GM19452 (cell line): ENCODE data around the gene FSTL4.

ENCODE experiments used
- ATAC-seq: cut with Tn5 transposase; IDR thresholded peaks from one replicate; pipeline ENCODE4 v1.9.1; 2021; ENCODE audit not compliant: unreplicated experiment

The FSTL4 gene

DNA sequence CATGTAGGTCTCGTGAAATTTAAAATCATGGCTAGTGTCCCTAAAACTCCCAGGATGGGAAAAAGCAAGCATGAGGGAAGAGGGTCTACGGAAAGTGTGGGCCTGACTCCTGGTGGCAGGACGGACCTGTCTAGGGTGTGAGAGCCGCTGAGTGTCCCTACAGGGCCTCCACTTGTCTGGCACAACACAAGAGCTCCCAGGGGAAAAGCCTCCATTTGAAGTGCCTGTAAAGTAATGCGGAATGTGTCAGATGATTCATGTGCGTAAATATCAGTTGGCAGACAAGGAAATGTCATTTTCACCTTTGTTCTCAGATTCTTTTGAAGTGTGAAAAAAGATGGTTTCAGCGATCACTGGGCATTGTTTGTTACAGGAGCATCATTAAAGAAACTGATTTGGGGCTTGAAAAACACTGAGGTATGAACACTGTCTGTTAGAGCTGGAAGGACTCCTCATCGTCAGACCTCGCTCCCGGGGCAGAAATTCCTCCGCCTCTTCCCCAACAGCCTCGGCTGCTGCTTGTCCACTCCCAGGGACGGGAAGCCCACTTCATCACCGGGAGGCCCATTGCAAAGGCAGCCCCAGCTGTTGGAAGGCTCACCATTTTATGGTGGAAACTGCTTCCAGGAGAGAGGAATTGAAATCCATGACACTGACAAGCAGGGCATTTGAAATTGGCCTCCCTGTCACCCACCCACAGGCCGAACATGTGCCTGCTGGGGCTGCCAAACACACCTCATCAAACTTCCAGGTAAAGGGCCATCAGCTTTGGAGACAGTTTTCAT lies 240.8 kb downstream of the FSTL4 start:
- no peak for ATAC-seq

DNA sequence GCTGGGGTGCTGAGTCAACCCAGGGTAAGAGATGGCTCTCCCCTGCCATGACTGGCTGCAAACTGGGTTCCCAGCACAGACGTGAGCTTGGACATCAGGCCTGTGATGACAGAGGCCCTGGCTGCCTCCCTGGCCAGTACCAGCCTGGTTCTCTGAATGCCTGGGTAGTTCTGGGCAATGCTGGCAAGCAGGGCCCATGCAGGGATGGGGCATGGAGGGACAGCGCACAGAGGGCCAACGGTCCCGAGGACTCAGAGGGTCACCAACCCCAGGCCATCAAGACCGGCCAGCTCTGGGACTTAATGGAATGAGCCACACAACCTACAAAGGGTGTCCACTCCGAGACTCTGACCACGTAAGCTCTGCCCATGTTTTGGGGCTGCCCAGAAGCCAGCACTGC lies 241.4 kb downstream of the FSTL4 start:
- ATAC-seq, result no peak

DNA sequence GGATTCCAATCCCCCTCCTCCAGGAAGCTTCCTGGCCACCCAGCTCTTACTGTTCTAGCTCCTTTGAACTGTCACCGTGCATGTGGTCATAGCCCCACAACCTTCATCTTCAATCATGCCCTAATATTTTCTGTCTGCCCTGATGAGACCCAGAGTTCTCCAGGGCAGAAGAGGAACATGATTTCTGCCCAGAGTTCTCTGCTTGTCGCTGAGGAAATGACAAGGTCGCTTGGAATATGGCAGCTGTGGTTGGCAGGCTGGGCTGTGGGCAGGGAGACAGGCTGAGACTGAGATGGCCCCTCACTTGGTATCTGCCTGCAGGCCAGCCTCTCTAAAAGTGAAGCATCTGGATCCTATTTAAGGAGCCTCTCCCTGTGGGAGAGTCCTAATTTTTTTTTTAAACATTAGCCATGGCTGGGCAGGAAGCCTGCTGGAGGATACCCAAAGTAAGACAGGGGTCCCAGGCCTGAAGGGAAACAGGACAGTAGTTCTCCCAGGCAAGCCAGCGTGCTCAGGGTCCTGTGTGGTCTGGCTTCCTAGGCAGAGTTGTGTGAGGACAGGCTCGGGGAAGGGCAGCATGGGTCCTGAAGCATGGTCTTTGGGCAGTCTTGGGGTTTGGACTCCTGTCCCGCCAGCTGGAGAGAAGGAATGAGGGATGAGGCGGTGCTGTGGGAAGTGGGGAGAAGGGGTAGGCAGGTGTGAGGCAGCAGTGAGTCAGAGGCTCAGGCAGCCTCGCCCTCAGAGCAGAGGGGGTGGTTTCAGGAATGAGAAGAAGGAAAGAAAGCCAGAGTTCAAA lies 242.1 kb downstream of the FSTL4 start:
- ATAC-seq, result no peak

DNA sequence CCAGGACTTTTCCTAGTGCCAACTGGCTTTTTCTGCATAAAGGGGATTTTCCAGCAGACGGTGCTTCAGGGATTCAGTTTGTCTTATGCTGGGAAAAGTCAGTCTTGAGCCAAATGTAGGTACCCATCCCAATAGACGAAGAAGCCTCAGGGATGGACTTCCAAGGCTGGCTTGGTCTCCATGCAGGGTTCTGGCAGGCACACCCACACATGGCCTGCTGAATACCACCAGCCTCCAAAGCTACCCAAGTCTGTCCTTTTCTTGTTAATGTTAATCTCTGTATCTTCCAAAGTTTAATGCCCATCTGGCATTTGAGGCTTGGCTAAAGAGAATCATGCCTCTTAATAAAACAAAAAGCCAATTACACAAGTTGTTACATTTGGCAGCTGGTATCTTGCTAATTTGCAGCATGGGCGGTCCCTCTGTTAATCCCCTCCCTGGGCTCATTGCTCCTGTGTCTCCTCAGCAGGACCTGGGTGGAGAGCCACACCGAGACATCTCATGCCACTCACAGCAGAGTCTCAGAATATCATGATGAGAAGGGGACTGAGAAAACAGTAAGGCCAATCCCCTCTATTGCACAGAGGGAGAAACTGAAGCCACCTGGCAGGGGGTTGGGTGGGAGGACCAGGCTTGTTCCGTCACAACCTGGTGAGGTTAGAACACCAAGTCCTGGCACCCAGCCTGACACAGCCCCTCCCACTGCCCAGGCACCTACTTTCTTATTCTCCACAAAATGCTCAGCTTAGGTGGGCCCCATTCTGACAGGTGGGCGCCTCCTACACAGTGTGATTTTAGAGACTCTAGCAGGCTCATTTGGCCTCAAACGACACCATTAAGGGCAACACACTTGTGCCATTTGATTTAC lies 243.2 kb downstream of the FSTL4 start:
- no peak for ATAC-seq

DNA sequence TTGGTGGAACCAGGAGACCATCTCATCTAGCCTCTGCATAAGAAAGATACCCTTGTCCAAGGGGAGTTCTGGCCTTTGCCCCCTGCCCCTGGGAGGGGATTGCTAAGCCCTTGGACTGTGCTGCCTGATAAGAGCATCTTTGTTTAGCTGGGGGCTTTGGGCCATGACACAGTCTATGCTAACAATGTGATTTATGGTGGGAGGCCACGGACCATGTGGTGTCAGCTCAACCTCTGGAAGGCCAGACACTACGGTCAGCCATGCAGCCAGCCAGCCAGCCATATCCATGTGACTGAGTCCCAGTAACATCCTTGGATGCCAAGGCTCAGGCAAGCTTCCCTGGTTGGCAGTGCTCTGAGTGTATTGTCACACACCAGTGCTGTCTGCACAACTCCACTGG lies 244.4 kb downstream of the FSTL4 start:
- no peak for ATAC-seq

DNA sequence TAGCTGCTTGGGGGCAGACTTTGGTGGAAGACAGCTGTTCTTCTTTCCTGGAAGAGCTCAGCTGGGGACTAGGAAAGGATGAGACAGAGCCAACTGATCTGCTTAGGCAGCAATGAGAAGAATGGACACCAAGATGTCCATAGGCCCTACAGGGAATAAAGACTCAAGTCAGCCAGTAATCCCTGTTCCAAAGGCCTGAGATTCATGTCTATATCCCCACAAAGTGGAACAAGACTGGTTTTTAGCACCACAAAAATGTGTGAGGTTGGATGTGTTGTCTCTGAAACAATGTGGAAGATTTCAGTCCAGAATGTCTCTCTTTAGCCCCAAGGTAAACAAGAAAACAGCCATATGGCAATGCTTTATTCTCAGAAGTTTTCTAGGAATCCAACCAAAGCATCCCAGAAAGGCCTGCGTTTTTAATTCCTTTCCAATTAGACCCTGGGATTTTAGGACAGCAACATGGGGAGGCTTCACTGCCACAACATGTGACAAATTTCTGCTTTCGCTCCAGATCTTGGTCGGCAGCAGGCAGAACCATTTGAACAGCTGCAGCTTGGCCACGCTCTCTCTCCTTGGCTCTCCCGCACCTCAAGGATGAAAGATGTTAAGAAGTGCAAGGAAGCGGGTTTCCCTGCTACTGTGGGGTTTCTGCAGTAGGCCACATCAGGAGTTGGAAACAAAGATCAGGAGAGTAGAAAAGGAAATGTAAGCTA lies 245.1 kb downstream of the FSTL4 start:
- ATAC-seq, result no peak

DNA sequence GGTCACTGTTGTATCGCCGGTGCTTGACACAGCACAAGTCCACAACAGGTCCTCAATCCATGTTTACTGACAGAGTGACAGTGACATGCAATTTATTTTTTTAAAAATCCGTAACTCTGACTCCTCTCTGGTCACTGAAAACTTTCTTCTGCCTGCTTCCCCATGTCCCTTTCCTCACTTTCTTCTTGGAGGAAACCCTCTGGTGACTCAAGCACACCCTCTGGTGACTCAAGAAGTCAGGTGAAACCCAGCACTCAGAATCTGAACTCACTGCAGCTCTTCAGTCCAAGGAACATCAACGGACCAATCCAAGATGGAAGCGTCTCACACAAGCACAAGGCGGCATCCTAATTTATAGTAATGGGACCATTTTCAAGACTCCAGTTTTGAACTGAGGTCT lies 245.9 kb downstream of the FSTL4 start:
- no peak for ATAC-seq

DNA sequence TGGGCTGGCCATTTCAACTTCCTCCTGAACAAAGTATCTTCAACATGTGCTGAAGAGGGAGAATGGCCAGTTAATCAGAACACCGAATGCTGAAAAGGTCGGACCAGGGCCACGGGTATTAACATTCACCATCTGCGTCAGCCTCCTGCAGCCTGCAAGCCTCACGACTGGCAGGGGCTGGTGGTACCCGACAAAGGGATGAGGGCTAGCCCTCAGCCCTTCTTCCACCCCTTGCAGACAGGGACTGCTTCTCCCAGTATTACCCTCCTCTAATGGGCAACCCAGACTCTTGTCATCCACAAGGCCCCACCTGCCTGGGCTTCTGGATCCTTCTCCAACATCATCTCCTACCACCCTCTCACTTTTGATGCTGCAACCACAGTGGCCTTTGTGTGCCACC lies 246.6 kb downstream of the FSTL4 start:
- no peak for ATAC-seq

DNA sequence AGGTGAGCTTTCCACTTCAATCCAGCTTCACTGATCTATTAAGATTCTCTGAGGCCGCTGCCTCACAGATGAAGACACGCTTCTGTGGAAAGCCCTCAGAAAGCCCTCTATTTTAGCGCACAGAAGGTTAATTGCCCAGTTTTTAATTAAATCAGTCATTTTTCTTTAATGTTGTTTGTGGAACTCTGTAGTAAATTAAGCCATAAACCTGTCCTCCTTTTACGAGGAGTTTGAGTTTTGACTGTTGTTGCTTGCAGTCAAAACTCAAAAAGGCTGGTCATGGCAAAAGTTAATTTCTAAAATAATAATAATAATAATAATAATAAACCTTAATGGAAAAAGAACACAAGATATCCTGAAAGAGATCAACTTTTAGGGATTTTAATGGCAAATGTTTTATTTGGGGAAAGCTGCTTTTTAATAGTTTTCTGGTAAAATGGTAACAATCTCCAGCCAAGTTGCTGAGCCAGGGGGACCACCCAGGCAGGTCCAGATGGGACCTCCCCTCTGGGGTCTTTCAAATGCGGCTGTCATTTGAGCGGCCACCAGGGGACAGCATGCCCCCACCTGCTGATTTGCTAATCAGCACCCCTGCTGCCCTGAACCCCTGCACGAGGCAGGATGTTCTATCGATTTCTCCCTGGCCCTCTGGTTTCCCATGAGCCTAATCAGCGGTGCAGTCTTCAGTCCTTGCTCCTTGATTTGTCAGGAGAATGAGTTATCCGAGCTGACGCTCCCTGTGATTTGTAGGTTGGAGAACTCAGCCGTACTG lies 247.2 kb downstream of the FSTL4 start:
- ATAC-seq, result no peak

DNA sequence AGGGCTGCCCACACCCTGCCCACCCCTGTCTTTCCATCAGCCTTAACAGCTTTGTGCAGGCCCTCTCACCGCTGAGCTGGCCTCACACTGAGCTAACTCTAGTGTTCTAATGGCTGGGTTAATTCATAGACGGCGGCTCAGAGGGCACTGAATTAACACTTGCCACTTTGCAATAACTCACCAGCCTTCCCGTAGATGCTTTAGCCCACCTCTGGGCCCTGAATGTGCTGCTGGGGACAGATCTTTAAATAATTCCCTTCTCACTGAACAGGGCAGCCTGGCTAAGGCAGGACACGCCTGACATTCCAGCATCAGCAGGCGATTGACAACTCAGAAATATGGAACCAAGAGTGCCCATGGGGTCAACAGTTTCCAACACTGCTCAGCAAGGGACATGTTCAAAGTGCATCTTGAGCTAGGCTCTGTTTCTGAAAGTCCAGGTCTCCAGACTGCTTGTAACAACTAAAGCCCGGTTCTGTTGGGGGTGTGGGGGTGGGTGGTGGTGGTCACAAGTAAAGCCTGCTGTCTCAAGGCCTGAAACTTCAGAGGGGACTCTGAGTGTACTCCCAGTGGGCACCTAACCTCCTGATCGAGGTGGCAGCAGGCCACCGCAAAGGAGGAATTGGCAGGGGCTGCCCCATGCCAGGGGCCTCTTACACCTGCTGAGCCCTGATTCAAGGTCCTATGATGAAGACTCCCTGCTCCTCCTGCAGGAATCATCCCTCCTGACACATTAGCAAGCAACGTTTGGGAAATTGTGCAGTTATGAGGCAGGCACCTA lies 248.3 kb downstream of the FSTL4 start:
- no peak for ATAC-seq

DNA sequence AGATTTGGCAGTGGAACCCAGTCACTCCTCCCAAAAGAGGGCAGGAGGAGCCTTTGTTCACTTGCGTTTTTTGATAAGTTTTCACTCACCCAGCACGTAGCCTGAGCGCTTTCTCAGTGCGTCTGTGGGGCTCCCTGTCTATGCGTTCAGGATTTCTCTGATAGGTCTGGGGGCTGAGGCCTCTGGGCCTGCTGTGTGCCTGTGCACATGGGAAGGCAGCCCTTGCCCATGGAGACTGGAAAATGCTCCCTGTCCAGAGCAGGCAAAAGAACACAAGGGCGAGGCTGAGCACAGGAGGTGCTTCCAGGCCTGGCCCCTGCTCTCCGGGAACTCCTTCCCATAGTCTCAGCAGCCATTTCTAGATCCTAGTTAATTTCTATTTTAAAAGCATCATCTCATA lies 249.9 kb downstream of the FSTL4 start:
- no peak for ATAC-seq

DNA sequence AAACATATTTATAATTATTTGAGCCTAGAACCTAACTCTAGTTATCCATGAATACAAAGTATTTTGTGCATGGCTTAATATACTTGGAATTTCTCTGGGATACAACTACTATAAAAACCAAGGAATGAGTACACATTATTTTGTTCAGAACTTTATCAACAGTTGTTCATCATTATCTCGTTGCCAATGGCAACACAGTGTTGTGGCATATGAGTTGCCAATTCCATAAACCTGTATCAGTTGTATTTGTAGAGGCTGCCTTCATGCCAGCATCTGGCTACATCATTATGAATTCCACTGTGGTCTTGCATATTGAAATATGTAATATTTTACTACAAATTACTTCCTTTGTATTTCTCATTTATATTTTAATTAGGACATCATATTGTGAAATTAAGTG lies 250.4 kb downstream of the FSTL4 start:
- no peak for ATAC-seq

DNA sequence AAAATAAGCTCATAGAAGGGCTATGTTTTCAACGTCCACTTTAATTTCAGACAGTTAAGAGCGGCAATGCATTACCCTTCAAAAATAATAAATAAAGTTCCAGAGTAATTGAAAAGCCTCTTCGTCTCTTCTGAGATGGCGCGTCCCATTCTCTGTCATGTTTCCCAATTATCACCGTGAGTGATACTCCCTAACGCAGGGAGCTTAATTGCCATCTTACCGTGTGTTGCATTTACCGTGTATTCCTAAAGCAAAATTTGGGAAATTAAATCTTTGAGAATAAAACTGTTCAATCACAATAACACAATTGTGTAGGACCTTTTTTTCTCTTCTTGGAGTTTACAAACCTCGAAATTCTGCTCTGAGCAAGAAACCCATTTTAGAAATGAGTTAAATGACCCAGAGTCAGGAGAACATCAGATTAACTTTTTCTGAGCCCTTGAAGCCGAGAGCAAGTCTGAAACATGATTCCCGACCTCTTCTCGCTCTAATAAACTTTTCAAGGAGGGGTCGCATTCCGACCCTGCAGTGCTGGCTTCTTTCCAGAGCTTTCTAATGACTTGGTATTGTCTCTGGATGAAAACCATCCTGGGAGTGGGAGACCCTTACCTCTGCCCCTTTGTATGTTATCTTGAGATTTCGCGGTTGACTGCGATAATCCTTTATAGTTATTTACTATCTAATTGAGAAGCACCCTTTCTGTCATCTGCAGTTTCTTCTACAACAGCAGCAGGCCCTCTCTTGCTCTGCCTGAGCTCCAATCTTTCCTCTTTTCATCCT lies 251.5 kb downstream of the FSTL4 start:
- no peak for ATAC-seq

DNA sequence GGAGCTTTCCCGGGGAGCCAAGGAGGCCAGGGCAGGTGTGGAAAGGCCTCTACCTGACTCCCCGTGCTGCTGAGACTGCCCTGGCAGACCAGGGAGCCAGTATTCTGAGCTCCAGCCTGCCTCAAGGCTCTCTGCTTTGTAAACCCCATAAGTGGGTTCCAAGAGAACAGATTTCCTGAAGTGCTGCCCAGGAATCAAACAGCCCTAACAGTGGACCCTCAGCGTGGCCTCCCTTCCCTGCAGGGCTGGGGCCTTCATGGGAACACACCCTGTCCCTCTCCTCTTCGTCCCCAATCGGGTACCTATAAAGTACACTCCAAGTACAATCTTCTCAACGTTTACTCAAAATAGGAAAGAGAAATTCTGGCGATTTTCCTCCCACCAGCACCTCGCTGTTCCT lies 252.5 kb downstream of the FSTL4 start:
- no peak for ATAC-seq

DNA sequence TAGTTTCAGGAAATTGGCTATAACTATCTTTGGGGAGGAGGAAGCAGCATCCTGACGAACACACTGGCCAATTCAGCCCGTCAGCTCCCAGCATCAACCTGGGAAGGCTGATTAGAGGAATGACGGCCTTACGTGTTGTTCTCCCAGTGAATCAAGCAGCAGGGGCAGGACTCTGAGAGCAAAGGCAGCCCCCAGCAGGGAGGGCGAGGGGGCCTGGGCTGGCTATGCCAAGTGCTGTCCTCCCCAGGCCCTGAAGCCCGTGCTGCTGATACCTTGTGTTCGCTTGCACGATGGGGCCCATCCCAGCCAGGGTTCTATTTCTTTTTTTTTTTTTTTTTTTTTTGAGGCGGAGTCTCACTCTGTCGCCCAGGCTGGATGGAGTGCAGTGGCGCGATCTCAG lies 254.1 kb downstream of the FSTL4 start:
- no peak for ATAC-seq

DNA sequence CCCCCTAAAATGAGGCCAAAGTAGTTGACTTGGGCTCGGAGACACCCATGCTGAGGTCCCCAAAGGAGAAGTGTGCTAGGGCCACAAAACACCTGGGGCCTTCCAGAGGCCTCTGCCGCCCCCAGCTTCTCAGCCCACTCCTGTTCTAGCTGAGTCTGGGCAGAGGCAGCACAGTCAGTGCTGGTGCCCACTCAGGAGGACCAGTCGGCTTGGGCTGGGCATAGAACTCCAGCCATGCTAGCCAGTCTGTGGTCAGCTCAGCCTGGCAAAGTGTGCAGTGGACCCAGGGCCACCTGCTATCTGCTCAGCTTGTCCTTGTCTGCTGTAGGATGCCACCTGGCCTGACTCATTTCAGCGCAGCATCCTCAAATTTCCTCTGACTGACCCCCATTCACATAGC lies 254.6 kb downstream of the FSTL4 start:
- no peak for ATAC-seq

DNA sequence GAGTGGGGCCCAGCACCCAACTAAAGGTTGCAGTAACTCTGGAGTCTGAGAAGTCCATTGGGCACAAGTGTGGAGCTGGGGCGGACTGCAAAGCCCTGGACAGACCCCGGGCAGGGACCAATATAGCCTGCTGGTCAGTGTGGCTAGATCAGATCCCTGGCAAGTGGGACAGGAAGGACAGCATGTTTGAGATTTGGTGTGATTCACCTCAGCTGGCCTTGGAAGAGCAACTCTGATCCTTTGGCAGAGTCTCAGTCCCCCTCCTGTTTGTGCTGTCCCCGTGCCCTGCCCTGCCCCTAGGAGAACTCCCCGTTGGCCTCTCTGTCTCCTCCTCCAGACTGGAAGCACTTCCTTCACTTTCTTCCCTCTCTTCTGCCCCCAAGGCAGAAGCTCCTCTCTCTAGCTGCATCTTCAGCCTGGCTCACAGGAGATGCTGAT lies 255.3 kb downstream of the FSTL4 start:
- no peak for ATAC-seq

DNA sequence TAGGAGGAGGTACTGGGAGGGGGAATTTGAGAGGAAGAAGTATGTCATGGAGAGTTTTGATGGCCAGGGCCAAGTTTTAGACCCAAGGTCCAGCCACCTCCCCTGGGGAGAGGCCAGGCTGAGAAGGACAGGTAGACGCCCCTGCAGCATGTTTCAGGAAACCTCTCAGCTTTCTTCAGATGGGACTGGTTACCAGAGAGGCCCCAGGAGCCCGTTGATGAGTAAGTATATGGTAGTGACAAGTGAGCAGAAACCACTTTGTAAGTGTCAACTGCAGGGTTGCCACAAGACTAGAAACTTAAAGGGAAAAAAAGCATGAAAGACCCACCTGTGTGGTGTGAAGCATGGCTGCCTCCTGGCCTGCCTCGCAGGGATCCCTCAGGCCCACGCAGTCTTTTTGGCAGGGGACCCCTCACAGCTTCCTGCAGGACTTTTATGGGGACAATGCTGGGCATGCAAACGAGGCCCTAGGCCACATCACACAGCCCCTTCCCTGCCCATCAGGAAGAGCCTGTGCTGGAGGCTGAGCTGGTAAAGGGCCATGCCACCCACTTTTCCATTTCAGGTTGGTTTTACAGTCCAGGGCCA lies 255.9 kb downstream of the FSTL4 start:
- ATAC-seq, result no peak
